Measurements from ENCODE around the gene RRBP1.

DNA sequence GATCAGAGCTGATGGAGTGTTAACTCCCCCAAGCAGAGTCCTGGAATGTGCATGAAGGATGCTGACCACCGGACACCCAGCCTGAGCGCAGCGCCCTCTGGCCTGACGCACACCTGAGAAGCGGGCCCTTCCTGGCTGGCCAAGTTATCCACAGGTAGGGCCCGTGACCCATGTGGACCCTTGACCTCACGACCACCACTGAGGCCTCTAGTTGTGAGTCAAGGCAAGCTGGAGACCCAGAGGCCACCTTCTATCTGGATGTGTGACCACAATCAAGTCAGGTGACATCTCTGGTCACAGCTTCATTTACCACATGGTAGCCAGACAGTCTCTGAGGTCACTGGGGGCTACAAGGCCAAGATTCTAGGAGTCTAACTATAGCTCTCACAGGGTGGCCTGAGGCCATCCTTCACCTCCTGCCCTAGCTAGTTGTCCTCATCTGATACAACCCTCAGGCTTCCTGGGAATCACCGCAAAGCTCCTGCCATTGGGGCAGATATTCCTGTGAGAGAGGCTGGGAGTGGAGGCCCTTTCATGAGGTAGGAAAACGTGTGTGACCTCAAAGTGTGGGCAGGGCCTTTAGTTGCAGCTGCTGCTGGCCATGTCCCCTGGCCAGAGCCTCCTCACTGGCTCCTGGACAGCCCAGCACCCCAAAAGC, 59.1 kb downstream of the RRBP1 start:
- no peak for TF ChIP-seq POLR2A (IDR thresholded peaks at IDR 0.05)
- TF ChIP-seq, protein P1, sequence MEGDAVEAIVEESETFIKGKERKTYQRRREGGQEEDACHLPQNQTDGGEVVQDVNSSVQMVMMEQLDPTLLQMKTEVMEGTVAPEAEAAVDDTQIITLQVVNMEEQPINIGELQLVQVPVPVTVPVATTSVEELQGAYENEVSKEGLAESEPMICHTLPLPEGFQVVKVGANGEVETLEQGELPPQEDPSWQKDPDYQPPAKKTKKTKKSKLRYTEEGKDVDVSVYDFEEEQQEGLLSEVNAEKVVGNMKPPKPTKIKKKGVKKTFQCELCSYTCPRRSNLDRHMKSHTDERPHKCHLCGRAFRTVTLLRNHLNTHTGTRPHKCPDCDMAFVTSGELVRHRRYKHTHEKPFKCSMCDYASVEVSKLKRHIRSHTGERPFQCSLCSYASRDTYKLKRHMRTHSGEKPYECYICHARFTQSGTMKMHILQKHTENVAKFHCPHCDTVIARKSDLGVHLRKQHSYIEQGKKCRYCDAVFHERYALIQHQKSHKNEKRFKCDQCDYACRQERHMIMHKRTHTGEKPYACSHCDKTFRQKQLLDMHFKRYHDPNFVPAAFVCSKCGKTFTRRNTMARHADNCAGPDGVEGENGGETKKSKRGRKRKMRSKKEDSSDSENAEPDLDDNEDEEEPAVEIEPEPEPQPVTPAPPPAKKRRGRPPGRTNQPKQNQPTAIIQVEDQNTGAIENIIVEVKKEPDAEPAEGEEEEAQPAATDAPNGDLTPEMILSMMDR (IDR thresholded peaks at IDR 0.05) = no peak
